ENCODE measurements around the gene AIPL1.

The AIPL1 gene

GRCh38 chr17:6478486-6478885 is 43.6 kb upstream of the AIPL1 start:
- H3K36me3 ChIP-seq: no peaks in the 10 kb centered on the region
- H3K4me3 ChIP-seq: no peak overlapping the region
- TF ChIP-seq, protein P1, sequence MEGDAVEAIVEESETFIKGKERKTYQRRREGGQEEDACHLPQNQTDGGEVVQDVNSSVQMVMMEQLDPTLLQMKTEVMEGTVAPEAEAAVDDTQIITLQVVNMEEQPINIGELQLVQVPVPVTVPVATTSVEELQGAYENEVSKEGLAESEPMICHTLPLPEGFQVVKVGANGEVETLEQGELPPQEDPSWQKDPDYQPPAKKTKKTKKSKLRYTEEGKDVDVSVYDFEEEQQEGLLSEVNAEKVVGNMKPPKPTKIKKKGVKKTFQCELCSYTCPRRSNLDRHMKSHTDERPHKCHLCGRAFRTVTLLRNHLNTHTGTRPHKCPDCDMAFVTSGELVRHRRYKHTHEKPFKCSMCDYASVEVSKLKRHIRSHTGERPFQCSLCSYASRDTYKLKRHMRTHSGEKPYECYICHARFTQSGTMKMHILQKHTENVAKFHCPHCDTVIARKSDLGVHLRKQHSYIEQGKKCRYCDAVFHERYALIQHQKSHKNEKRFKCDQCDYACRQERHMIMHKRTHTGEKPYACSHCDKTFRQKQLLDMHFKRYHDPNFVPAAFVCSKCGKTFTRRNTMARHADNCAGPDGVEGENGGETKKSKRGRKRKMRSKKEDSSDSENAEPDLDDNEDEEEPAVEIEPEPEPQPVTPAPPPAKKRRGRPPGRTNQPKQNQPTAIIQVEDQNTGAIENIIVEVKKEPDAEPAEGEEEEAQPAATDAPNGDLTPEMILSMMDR (IDR thresholded peaks at IDR 0.05): no peak
- H3K9me3 ChIP-seq: no peaks in the 10 kb centered on the region
- intact Hi-C loops (cut with DNase I; ENCODE audit: low total_unique reads): no loop called here
- H3K27ac ChIP-seq: no peak overlapping the region
- H3K27me3 ChIP-seq: no peaks in the 10 kb centered on the region
- H3K4me1 ChIP-seq: no peaks in the 10 kb centered on the region
- DNase-seq: no peak

DNA sequence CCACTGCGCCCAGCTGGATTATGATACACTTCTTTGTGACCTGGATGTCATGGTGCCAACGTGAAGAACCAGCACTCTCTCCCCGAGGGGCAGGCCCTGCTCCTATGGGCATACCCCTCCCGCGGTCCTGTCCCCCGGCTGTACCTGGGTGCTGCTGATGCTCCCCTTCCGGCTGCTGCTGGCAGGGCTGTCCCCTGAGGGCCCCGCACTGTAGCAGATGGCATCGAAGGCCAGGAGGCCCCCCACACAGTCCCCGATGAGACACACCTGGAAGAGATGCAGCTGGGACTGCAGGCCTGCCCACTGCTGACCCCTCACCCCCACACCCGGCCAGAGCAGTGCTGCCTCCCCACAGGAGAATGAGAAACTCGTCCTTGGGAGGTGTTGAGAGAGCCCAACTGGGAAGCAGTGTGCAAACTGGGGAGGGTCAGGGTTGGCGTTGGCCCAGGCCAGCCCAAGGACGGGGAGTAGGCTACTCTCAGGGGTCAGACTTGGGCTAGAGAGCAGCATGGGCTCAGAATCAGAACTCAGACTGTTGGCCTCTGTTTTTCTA is 43.0 kb upstream of the AIPL1 start:
- Histone ChIP-seq H3K4me3 (no peak overlapping the region), H3K4me1 (no peaks in the 10 kb centered on the region), H3K27me3 (no peaks in the 10 kb centered on the region), H3K36me3 (no peaks in the 10 kb centered on the region), H3K9me3 (no peaks in the 10 kb centered on the region), H3K27ac (no peak overlapping the region)
- intact Hi-C loops (cut with DNase I; ENCODE audit: low total_unique reads): no loop called here
- no peak for DNase-seq
- TF ChIP-seq, protein P1 (IDR thresholded peaks at IDR 0.05): no peak

DNA sequence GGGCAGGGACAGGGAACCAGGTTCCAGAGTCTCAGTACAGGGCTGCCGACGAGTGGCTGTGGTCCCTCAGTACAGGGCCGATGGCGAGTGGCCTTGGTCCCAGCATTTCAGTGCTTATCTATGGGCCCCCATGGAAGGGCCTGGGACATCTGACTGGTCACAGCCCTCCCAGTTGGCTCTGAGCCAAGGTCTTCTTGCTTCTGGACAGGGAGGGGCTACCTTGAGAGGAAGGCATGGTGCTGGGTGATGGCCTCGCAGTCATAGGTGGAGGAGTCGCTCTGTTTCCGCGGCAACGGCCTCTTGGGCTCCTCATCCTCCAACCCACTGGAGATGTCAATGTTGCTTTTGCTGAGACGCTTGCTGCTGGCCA is 41.9 kb upstream of the AIPL1 start:
- Histone ChIP-seq H3K27ac (no peak overlapping the region), H3K36me3 (no peaks in the 10 kb centered on the region), H3K9me3 (no peaks in the 10 kb centered on the region), H3K27me3 (no peaks in the 10 kb centered on the region), H3K4me1 (no peaks in the 10 kb centered on the region), H3K4me3 (no peak overlapping the region)
- DNase-seq: no peak
- TF ChIP-seq, protein P1 (IDR thresholded peaks at IDR 0.05): no peak
- intact Hi-C loops (cut with DNase I; ENCODE audit: low total_unique reads): no loop called here

DNA sequence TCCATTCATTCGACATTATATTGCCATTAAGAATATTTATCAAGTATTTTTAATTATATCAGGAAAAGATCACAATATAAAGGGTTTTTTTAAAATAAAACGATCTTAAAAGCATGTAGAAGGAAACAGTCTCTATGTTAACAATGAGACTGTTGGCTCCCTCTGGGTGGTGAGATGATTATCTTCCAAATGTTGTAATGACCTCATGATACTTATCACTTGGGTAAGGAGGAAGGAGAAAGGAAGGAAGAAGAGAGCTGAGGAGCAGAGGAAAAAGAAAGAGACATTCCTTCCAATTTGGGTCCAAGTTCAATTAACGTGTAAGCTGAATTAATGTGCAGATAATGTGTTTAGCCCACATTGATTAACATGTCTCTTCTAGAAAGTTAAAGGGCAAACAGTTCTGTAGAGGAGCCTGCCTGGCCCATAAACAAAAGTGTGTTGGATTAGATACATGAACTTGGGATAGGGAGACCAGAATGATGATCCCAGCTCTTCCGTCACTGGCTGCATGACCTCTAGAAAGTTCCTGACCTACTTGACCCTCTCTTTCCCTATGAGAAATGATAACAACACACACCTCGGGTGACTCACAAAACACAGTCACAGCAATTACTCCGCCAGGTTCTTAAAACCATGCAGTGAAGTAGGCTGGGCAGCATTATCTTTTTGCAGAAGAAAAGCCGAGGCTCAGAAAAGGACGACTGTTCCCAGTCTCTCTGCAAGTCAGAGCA is 41.3 kb upstream of the AIPL1 start:
- Histone ChIP-seq H3K4me1 (no peaks in the 10 kb centered on the region), H3K9me3 (no peaks in the 10 kb centered on the region), H3K4me3 (no peak overlapping the region), H3K36me3 (no peaks in the 10 kb centered on the region), H3K27ac (no peak overlapping the region), H3K27me3 (no peaks in the 10 kb centered on the region)
- intact Hi-C loops (cut with DNase I; ENCODE audit: low total_unique reads): no loop called here
- TF ChIP-seq, protein P1 (IDR thresholded peaks at IDR 0.05): no peak
- no peak for DNase-seq

DNA sequence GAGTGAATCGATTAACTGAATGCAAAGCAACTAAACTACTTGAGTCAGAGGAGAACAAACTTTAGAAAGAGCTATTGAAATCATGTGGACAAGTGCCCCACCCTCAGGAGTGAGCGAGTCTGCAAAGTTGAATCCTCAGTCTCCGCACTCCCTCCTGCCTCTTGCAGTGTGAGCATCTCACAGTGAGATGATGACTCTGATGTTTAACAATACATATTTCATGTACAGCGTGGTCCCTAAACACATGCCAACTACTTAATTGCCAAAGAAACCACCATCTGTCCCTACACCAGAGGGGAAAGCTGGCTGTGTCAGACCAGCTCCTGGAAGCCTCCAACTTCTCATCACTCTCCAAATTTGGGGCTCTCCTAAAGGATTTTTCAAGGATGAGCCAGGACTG is 40.5 kb upstream of the AIPL1 start:
- TF ChIP-seq, protein P1 (IDR thresholded peaks at IDR 0.05): no peak
- no peaks in the 10 kb centered on the region for H3K36me3 ChIP-seq
- H3K27ac ChIP-seq: no peak overlapping the region
- no peaks in the 10 kb centered on the region for H3K27me3 ChIP-seq
- DNase-seq: no peak
- H3K4me1 ChIP-seq: no peaks in the 10 kb centered on the region
- H3K9me3 ChIP-seq: no peaks in the 10 kb centered on the region
- no peak overlapping the region for H3K4me3 ChIP-seq
- intact Hi-C loops (cut with DNase I; ENCODE audit: low total_unique reads): no loop called here
